Fibroblast of upper back skin (primary cell): ENCODE data around the gene HERC3.
"Not testable (repeated sequence)": the region's sequence is repeated elsewhere in the genome, so short reads cannot be mapped to it uniquely, and the experiment has no call there.

Source experiments
- DNase-seq: peaks from one replicate; pipeline ENCODE4 v3.0.0-alpha.2; 2013

The HERC3 gene

DNA sequence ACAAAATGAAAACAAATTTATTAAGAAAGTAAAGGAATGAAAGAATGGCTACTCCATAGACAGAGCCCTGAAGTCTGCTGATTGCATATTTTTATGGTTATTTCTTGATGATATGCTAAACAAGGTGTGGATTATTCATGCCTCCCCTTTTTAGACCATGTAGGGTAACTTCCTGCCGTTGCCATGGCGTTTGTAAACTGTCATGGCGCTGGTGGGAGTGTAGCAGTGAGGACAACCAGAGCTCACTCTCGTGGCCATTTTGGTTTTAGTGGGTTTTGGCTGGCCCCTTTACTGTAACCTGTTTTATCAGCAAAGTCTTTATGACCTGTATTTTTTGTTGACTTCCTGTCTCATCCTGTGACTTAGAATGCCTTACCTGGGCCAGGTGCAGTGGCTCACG, 17.5 kb downstream of the HERC3 start:
- DNase-seq = not testable (repeated sequence)

DNA sequence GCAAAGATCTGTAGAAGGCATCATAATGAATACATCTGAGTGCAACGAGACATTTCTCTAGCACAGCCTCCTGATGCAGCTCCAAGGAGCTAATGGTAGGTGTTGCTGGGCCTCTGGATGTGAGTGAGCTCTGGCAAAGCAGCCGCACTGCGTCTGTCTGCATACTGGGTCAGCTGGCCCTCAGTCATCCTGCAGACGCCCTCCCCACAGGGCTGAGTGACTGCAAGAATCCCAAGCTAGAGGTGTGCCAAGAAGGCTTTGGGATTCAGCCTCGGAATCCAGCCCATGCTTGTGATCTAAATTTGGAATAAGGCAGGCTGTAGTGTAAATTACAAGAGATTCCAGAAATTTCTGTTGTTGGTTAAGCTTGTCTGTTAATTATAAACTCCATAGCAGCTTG, 18.5 kb downstream of the HERC3 start:
- DNase-seq = peak; percentile 80

DNA sequence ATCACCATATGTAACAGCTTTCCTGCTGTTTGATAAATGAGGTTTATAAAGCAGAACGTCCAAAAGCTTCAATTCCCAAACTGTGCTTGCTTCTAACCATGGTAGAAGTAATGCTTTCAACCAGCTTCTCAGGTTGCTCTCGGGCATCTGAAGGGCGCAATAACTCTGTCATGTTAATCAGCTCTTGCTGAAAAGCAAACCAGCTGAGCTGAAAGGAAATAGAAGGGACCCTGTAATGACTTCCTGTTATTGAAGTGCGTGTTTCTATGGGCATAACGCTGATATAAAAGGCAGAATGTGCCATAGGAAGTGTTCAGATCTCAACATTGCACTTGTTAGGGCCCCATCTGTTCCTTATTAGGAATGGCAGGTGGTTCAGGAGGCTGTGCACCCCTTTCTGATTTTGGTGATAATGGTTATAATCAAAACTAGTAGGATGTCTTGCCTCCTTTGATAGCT, 21.2 kb downstream of the HERC3 start:
- DNase-seq = no peak

DNA sequence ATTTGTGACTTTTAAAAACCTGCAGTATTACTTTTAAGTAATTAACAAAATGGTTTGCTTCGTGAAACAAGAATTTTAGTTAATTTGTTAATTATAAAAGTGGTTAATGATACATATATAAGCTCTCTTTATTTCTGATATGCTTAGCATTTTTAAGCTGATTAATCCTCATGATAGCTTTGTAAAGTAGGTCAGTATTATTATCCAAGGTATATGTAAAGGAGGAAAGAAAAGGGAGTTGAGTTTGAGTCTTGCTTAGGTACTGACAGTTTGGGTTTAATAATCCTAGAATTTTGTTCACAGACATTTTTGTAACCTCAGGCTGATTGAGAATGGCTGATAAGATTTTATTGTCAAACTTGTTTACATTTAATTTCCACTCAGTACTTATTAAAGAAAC, 21.8 kb downstream of the HERC3 start:
- no peak for DNase-seq

DNA sequence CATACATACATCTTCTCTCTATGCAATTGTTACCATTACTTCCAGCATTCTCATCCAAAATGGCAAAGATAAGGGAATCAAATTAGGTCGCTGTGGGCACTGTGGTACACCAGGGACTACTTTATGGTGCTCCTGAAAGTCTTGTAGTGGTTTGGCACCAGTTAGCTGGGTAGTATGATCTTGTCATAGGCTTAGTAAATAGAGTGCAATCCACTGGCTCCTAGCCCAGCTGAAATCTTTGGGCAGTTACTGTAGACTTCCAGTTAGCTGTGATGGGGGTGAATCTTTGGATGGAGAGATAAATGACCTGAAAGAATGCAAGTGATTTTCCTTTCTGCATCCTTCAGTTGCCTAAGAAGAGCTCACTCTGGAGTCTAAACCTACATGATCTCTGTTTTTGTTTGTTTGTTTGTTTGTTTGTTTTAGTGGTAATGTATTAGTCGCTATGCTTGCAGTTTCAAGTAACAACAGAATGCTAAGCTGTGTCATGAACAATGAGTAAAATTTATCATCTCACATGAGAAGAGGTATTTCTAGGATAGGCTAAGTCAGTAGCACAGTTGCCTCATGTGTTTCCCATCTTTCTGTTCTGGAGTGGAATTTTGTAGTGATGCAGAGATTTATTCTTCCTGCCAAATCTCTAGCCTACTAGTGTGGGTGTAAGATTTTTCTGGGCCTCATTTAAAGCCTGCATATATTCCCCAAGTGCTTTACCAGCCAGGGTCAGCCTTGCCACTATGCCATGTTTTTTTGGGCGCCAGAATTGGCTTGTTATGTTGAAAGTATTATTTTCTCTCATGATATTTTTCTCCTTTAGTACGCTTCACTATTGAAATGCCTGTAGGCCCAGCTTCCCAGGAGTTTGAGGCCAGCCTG, 24.2 kb downstream of the HERC3 start:
- peak; percentile 96 for DNase-seq

DNA sequence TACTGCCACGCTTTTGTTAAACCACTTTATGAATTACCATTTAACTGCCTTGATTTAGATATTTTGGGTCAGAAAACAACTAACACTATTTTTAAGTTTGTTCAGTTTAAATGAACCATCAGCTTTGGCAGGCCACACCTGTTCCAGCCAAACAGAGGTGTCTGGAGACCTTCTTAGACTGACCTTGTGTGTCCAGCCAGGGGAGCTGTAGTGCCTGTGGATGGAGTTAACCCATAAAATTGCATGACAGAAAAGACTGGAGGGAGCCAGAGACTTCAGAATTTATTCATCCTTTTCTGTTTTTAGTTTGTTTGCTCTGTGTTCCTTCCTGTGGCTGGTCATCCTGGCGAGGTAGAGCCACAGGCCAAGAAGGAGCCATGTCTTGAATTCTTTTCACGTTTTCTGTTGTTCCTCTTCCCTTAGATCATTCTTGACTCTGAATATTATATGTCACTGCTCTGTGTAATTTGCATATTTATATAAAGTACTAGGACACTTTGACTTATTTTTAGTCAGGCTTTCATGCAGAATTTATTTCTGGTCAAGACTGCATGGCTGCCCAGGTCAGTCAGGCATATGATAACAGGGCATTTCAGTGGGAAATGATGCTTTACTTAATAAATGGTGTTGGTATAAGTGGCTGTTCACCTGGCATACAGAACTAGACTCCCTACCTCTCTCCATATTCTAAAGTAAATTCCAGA, 26.7 kb downstream of the HERC3 start:
- DNase-seq = no peak

DNA sequence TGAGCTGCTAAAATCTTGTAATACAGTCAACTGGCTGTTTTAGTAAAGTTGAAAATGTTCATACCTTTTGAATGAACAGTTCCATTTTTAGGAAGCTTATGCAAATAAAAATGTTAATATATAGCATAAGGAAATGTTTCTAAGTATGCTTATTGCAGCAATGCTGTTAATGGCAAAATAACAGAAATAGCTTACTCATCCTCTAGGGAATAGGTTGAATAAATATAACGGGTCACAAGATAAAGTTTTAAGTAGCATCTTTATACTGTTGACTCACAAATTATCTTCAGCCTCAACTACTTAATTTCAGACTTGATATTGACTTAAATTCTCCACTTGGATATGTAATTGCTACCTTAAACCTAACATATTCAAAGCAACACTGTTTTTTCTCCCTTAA, 27.7 kb downstream of the HERC3 start:
- DNase-seq = peak; percentile 36

DNA sequence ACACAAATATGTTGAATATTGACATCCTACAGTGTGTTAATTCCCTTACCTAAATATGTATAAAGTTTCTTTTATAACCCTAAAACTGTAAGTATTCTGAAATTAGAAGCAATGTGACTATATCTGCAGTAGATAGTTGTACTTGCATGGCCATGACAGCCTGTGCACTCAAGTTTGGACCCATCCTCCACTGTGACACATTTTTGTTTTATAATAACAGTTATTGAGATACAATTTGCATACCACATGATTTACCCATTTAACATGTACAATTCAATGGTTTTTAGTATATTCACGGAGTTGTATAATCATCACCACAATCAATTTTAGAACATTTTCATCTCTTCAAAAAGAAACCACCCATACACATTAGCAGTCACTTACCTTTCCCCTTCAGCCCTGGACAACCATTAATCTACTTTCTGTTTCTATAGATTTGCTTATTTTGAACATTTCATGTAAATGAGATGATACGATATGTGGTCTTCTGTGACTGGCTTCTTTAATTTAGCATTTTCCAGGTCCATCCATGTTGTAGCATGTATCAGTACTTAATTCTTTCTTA, 29.6 kb downstream of the HERC3 start:
- no peak for DNase-seq

DNA sequence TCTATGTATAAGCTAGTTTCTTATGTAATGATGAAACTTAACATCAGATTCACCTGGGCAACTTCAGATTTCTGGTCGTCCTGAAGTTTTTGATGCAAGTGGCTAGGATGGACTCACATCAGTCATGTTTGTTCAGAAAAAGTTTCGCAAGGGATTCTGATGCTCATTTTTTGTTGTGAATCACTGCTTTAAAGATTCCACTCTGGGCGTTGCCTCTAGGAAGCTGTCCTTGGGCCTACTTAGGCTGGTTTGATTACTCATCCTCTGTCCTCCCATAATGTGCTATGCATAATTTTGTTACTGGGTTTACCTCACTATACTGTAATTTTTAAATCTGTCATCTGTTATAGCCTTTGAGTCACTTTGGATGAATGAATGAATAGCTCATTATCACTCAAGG, 30.8 kb downstream of the HERC3 start:
- peak; percentile 92 for DNase-seq

DNA sequence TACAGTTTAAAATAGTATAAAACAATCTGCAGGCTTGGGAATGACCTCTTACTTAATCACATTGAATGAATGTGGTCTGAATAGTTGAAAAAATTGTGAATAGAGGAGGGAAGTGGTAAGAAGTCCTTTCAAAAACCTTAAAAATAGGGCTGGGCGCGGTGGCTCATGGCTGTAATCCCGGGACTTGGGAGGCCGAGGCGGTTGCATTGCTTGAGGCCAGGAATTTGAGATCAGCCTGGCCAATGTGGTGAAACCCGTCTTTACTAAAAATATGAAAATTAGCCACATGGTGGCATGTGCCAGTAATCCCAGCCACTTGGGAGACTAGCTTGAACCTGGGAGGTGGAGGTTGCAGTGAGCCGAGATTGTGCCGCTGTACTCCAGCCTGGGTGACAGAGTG, 36.5 kb downstream of the HERC3 start:
- DNase-seq = no peak

DNA sequence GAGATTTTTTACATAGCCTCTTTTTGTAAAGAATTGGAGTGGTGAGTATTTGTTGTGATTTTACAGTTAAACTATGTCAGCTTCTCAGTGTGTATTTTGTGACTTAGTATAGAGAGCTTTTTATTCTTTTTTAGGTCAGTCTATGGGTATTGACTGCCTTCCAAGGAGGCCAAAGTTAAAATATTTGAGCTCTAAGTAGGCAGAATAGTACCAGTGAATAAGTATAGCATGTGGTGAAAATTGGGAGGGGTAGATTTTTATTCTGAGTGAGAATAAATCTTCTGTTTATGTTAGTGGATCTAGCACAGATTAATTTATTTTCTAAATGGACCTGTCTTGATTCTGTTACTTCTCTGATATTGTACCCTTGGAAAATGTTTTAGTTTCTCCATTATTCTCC, 37.5 kb downstream of the HERC3 start:
- no peak for DNase-seq

DNA sequence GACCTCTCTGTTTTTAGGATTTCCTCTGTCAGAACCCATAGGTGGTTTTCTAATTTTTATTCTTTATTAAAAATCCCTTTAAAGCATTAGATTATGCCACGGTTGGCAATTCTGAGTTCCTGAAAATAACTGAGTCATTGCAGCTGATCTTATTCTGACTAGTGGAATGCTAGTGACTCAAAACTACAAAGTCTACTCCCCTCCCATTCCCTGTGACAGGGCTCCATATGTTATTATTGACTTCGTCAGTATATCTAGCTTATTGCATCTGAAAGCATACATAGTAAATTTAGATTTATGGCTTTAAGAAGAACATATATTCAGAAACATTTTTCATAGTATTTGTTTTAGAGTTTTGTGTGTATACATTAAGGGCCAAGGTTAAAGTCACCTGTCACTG, 38.5 kb downstream of the HERC3 start:
- peak; percentile 77 for DNase-seq

DNA sequence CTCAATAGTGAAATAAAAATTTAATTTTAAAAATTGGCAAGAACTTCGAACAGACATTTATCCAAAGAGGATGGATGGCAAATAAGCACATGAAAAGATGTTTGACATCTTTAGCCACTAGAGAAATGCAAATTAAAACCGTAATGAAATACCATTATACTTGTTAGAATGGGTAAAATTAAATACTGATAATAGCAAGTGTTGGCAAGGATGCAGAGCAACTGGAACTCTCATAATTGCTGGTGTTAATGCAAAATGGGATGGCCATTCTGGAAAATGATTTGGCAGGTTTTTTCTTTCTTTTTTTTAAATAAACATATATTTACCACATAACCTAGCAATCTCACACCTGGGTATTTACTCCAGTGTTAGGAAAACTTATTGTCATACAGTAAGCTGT, 51.7 kb downstream of the HERC3 start:
- no peak for DNase-seq

DNA sequence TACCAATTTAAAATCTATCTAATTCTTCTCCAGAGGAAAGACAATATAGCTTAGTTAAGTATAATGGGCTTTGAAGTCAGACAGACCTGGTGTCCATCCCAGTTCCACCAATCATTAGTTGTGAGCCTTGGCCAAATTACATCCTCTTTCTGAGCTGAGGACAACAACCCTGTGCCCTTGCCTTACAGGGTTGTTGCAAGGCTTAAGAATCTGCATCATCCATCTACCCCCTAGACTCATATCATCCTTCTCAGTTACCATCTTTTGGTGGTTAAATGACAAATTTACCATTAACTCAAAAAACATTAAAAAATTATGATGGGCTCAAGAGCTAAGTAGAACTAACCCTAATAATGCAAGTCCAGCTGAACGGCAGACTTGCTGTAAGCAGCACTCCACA, 53.7 kb downstream of the HERC3 start:
- no peak for DNase-seq

DNA sequence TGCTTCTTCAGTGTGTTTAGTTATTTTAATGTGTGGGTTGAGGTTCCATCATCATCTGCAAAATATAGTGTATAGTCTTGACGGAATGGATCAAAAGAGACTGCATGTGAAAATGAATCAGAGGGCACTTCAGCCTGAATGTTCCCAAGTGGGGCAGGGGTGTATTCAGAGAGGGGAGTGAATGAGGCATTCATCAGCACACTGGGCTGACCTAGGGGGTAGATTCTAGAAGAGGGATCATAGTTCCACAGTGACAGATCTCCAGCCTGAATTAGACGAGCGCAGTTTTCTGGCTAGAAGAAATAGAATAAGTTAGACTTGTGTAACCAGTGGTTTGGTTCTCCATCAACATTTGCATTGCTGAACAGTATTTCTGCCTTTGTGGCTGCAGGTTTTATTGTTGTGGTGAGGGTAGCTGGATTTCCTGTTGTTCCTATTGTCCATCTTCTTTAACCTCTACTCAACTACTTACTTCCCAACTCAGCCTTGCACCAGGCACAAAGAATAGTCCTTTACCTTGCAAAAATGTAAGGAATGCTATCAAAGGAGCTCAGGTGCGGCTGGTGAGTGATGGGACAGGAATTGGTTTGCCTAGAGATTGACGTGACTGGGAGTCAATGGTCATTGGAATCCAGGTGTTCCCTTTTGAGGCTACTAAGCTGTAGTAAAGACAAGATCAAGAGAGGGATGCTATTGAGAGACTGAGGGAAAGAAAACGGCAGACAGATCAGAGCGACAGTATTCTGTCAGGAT, 54.4 kb downstream of the HERC3 start:
- DNase-seq = no peak

DNA sequence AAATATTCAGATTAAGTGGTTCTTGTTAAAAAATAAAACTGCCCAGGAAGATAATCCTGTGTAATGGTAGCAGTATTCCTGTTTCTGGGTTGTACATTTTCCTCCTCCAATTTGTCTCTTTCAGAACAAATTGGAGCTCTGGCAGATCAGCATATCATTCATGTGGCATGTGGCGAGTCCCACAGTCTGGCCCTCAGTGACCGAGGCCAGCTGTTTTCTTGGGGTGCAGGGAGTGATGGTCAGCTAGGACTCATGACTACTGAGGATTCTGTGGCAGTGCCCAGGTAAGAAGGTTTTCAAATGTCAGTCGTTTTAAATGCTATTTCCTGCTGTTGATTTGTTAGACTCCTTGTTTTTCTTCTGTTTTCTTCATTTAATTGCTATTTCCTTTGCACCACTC, 57.4 kb downstream of the HERC3 start:
- DNase-seq = no peak

DNA sequence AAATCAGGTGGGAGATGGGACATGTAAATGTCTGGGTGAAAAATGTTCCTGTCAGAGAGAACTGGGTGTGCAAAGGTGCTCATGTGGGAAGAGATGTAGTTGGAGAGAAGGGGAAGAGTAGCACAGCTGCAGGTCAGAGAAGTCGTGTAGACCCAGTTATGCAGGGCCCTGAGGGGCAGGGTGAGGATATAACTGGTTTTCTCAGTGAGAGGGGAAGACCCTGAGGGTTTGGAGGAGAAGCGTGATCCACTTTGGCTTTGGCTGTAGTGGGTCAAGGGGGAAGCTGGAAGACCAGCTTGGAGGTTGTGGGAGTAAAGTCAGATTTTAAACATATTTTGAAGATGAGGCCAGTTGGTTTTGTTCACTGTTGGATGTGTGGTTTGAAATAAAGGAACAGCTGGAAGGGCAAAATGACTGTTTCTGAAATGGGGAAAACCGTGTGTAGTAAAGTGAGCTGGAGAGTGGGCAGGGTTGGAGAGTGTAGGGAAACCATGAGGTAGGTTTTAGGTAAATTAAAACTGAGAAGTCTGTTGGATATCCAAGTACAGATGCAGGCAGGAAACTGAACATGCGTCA, 61.2 kb downstream of the HERC3 start:
- no peak for DNase-seq

DNA sequence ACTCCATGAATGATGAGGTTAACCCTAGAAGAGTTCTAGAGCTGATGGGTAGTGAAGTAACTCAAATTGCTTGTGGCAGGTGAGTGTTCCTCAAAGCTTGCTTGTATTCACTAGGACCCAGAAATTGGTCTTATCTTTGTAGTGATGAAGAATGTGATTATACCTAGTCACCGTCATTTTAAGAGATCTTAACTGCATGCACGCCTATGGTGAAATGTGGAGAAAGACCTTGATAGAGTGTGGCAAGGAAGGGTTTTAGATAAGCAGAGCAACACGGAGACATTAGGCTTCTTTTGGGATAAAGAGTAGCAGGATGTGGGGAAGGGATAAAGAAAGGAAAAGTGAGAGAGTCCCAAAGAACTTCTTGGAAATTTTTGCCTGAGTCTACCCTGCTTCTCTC, 62.9 kb downstream of the HERC3 start:
- no peak for DNase-seq

DNA sequence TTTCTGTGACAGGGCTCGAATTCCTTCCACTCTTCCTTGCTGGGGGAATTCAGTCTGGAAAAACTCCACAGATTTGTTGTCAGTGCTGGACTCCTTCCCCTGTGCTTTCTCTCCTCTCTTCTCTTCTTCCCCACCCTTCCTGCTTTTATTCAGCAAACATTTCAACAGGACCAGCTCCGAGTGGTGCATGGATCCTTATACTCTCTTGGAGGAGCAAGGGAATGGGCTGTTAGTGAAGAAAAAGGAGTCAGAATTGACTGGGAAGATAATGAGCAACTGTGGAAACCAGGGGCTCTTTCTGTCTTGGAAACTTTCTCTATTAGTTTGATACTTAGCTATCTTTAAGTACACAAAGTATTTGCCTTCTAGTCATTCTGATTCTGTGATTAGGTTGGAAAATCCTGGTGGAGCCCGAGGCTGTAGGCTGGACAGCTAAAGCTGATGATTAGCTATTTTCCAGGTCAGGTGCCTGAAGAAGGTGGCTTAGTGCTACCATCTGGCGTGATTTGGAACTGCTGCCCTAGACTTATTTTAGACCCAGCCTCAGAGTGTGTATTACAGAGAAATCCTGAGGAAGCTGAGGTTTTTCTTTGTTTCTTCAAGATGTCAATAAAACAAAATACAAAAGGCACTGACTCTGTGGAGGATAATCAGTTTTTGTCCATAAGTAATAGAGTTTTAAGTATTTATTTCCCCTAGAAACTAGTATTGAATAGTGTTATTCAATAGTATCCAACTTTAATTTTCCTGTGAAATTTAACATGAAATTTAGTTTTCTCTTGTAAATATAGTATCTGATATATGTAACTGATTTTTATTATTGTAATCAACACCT, 67.0 kb downstream of the HERC3 start:
- DNase-seq = peak; percentile 71

DNA sequence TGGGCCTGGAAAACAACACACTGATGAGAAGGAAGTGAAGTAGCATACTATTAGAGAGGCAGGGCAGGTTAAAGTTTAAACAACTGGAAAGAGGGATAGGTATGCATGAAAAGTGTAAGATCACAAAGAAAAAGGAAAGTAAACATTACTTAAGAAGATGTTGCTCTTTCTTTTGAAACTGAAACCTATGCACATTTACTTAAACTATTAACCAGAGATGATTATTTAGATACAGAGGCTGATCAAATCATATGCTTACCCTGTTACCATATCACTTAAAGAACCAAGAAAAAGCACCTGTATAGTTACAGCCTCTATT, 67.6 kb downstream of the HERC3 start:
- no peak for DNase-seq

DNA sequence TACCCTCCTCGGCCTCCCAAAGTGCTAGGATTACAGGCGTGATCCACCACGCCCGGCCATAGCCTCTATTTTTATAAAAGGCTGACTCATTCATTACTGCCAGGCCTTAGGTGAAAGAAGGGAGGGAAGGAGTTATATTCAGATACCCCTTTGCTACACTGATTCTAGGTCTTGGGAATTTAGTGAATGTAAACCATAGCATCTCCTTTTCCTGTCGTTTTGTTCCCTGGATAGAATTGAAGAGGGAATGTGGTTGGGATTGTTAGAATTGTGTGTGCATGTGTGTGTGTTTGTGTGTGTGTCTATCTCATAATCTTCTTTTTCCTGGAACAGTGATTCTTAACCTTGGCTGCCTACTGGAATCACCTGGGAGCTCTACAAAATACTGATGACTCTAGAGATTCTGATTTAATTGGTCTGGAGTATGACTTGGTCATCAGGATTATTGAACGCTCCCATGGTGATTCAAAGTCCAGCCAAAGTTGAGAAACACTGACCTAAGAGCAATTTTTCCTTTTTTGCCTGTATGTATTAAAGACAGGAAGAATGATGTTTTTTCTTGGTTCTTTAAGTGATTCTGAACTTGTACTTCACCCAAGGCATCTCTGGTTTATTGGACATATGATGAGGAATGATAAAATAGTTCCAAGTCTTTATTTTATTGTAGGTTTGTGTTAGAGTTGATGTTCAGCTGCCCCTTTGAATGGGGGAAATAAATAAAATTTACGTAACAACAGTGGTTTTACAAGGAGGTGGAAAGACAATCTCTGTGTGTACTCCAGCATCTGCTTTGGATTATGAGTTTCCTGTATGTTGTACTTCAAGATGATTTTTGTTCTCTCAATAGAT, 68.4 kb downstream of the HERC3 start:
- DNase-seq = peak; percentile 76
